ENCODE results near the gene FXR2.

The FXR2 gene

GRCh38 chr17:7544911-7545310 lies 69.8 kb downstream of the FXR2 start:
- no peak for DNase-seq

Data from CD4-positive, alpha-beta T cell treated with Interleukin-12 subunit alpha and Interleukin-12 subunit beta, for 1 hour (primary cell).